OCI-LY1 (cell line): ENCODE results near the gene NPAS2.

ENCODE experiments used
- H2AFZ ChIP-seq: fragments of 200-600 bp; sonication (generic), shearing (Covaris generic); 2 replicates; pipeline ENCODE4 v1.6.0; 2014; ENCODE audit warnings: antibody characterized with exemption, mild to moderate bottlenecking, low read length
- H3F3A ChIP-seq: fragments of 200-600 bp; sonication (generic), shearing (Covaris generic); 2 replicates; pipeline ENCODE4 v1.6.0; 2014; ENCODE audit warnings: mild to moderate bottlenecking, antibody characterized with exemption, low read length, moderate library complexity; ENCODE audit not compliant: insufficient read depth
- H3K27ac ChIP-seq: fragments of 200-600 bp; sonication (generic); 2 replicates; pipeline ENCODE4 v1.5.1; 2014; ENCODE audit warnings: low read length, mixed run types, mild to moderate bottlenecking, low read depth; ENCODE audit not compliant: poor library complexity, severe bottlenecking
- H3K27me3 ChIP-seq: fragments of 200-600 bp; sonication (generic); 2 replicates; pipeline ENCODE4 v1.6.0; 2014; ENCODE audit warnings: antibody characterized with exemption, mild to moderate bottlenecking, low read length, moderate library complexity; ENCODE audit not compliant: insufficient read depth
- H3K36me3 ChIP-seq: fragments of 200-600 bp; sonication (generic); 2 replicates; pipeline ENCODE4 v1.6.1; 2014; ENCODE audit warnings: mild to moderate bottlenecking, antibody characterized with exemption, low read length, moderate library complexity, mixed read lengths; ENCODE audit not compliant: insufficient read depth
- H3K4me1 ChIP-seq: fragments of 200-600 bp; sonication (generic); 2 replicates; pipeline ENCODE4 v1.5.1; 2014; ENCODE audit warnings: mild to moderate bottlenecking, low read length, moderate library complexity; ENCODE audit not compliant: insufficient read depth, severe bottlenecking
- H3K4me2 ChIP-seq: fragments of 200-600 bp; sonication (generic), shearing (Covaris generic); 2 replicates; pipeline ENCODE4 v1.6.1; 2014; ENCODE audit warnings: low read length
- H3K4me3 ChIP-seq: fragments of 200-600 bp; sonication (generic); 2 replicates; pipeline ENCODE4 v1.5.1; 2014; ENCODE audit warnings: low read length, low read depth, mild to moderate bottlenecking, mixed read lengths; ENCODE audit not compliant: poor library complexity, severe bottlenecking
- H3K79me2 ChIP-seq: fragments of 200-600 bp; shearing (Covaris generic); 2 replicates; pipeline ENCODE4 v1.6.1; 2016; ENCODE audit warnings: mixed run types, low read length, mixed read lengths; ENCODE audit not compliant: insufficient read depth
- H3K9ac ChIP-seq: fragments of 200-600 bp; sonication (generic), shearing (Covaris generic); 2 replicates; pipeline ENCODE4 v1.6.1; 2014; ENCODE audit warnings: mild to moderate bottlenecking, low read length, mixed read lengths
- H3K9me2 ChIP-seq: fragments of 200-600 bp; sonication (generic), shearing (Covaris generic); 2 replicates; pipeline ENCODE4 v1.6.1; 2014; ENCODE audit warnings: low read depth, mild to moderate bottlenecking, low read length, mixed read lengths
- H3K9me3 ChIP-seq: fragments of 200-600 bp; shearing (Covaris generic); 2 replicates; pipeline ENCODE4 v1.6.1; 2014; ENCODE audit warnings: low read length, mixed read lengths
- H4K20me1 ChIP-seq: fragments of 200-600 bp; sonication (generic), shearing (Covaris generic); 2 replicates; pipeline ENCODE4 v1.6.0; 2016; ENCODE audit warnings: mild to moderate bottlenecking, low read length; ENCODE audit not compliant: insufficient read depth
- CTCF ChIP-seq: fragments of 200-600 bp; sonication (generic), shearing (Covaris generic); IDR thresholded peaks from 2 replicates; pipeline ENCODE4 v1.5.1; 2017; ENCODE audit warnings: mild to moderate bottlenecking, antibody characterized with exemption, low read length, moderate library complexity, mixed read lengths
- EZH2 ChIP-seq: fragments of 200-600 bp; sonication (generic), shearing (Covaris generic); IDR thresholded peaks from 2 replicates; pipeline ENCODE4 v1.8.0; 2017; ENCODE audit warnings: borderline replicate concordance, mixed run types, mild to moderate bottlenecking, antibody characterized with exemption, low read length, moderate library complexity, mixed read lengths

Gene NPAS2

GRCh38 chr2:100856732-100857131 is 36.8 kb downstream of the NPAS2 start:
- no peak overlapping the region for H3K4me3 ChIP-seq
- H3K4me1 ChIP-seq = peaks cover 41% of the 10 kb centered on the region
- H3K9me2 ChIP-seq = no peaks in the 10 kb centered on the region
- no peaks in the 10 kb centered on the region; the same call in 1 of the 2 replicates for H3K27me3 ChIP-seq
- H3K9me3 ChIP-seq = no peaks in the 10 kb centered on the region
- H2AFZ ChIP-seq = no peak overlapping the region
- H3K36me3 ChIP-seq = no peaks in the 10 kb centered on the region; the same call in 1 of the 2 replicates
- H3K79me2 ChIP-seq = no peaks in the 10 kb centered on the region
- H3K9ac ChIP-seq = no peak overlapping the region
- H3F3A ChIP-seq = no peaks in the 10 kb centered on the region
- TF ChIP-seq EZH2 (no peak), CTCF (no peak)
- no peak overlapping the region for H3K27ac ChIP-seq
- H4K20me1 ChIP-seq = no peaks in the 10 kb centered on the region
- no peak overlapping the region for H3K4me2 ChIP-seq

- Histone ChIP-seq H3K9me2 (no peaks in the 10 kb centered on the region), H3K9ac (no peak overlapping the region), H3K9me3 (no peaks in the 10 kb centered on the region), H3K36me3 (no peaks in the 10 kb centered on the region; the same call in 1 of the 2 replicates), H3K79me2 (no peaks in the 10 kb centered on the region), H3K4me1 (peaks cover 47% of the 10 kb centered on the region), H3K27ac (no peak overlapping the region), H3K27me3 (no peaks in the 10 kb centered on the region; the same call in 1 of the 2 replicates), H3K4me3 (no peak overlapping the region), H3K4me2 (no peak overlapping the region), H2AFZ (no peak overlapping the region), H4K20me1 (no peaks in the 10 kb centered on the region), H3F3A (no peaks in the 10 kb centered on the region)
- TF ChIP-seq CTCF (no peak), EZH2 (no peak)
Measured at GRCh38 chr2:100857341-100857740, 37.4 kb downstream of the NPAS2 start.

GRCh38 chr2:100857915-100858314 is 38.0 kb downstream of the NPAS2 start:
- no peaks in the 10 kb centered on the region for H3K9me2 ChIP-seq
- no peak overlapping the region for H3K27ac ChIP-seq
- H3K36me3 ChIP-seq = no peaks in the 10 kb centered on the region; the same call in 1 of the 2 replicates
- H3K9me3 ChIP-seq = no peaks in the 10 kb centered on the region
- no peaks in the 10 kb centered on the region; the same call in 1 of the 2 replicates for H3K27me3 ChIP-seq
- no peaks in the 10 kb centered on the region for H4K20me1 ChIP-seq
- no peak overlapping the region for H2AFZ ChIP-seq
- no peak overlapping the region for H3K4me3 ChIP-seq
- H3K4me2 ChIP-seq = no peak overlapping the region
- H3K9ac ChIP-seq = no peak overlapping the region
- no peaks in the 10 kb centered on the region for H3K79me2 ChIP-seq
- TF ChIP-seq CTCF (no peak), EZH2 (no peak)
- peaks cover 52% of the 10 kb centered on the region for H3K4me1 ChIP-seq
- no peaks in the 10 kb centered on the region for H3F3A ChIP-seq
